ENCODE data around the gene DPH1.

Gene DPH1

DNA sequence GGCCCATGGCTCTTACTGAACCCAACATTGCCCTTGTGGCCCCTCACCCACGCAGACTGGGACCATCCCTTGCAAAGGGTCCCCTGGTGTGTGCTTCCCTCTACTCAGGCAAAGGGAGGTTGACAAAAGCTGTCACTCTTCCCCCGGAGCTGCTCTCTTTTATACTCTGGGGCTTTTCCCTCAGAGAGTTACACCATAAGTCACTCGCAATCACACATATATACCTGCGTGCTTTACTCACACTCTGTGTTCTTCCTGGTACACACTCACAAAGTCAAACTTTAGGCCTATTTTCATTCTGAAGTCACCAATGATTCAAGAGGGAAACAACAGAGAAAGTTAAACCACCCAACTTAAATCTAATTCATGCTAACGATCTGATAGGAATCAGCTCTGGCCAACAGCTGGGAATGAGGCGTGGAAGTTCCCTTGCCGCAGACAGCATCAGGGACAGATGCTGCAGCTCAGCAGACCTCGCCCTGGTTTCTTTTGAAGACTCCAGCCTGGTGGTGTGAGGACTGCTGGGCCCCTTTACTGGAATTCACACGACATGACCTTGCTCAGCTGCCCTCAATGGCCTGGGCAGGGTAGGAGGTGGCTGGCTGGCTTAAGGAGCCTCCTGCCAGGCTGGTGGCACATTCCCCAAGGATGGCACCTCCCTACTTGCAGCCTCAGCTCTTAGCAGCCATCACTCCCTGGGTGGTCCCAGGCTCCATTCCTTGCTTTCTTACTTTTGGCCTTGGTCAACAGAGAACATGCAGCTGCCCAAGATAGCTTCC lies 52.2 kb downstream of the DPH1 start:
- DNase-seq (ENCODE audit: low spot score), result no peak

DNA sequence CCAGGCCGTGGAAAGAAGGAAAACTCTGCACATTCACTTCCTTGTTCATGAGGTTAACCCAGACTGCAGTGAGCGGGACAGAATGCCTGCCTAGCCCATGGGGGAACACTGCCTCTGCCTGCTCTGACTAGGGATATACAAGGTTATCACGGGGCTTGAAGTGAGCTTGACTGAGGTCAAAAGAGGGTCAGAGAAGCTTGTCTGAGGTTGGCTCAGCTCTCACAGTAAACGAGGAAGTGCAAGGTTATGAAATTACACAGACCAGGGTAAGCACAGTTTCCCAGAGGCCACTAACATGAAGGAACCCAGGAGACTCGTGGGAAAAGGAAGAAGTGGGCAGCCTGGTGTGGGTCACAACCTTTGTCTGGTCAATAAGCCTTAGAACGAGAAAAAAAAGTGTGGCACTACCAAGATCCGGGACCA lies 53.7 kb downstream of the DPH1 start:
- DNase-seq (ENCODE audit: low spot score), result no peak

DNA sequence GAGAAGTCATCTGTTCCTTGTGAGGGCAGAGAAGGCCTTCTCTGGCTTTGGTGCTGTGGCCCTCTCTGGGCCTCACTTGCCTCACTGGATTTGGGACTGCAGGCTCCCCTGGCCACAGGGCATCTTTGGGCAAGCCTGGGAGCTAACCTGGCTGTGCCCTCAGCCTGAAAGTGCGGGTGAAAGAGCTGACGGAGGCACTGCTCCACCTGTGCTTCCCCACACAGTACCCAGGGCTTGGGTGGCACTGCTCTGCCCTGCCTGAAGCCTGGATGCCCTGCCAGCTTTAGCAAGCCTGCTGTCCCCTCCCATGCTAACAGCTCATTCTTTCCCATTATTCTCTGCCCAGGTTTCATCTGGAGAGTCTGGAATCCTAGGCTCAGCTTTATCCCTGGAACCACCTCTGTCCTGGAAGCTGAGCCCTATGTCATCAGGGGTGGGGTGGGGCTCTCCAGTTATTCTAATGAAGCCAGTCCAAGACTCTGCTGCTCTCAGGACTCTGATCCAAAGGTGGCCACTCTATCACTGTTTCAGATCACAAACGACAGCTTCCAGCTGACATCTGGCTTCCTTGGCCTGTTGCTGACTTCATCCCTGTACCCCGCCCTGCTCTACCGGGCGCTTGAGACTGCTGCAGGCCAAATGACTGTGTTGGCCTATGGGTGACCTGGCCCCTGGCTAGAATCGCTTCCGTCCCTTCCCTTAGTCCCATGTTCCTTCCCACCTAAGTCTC lies 54.2 kb downstream of the DPH1 start:
- DNase-seq (ENCODE audit: low spot score), result no peak

DNA sequence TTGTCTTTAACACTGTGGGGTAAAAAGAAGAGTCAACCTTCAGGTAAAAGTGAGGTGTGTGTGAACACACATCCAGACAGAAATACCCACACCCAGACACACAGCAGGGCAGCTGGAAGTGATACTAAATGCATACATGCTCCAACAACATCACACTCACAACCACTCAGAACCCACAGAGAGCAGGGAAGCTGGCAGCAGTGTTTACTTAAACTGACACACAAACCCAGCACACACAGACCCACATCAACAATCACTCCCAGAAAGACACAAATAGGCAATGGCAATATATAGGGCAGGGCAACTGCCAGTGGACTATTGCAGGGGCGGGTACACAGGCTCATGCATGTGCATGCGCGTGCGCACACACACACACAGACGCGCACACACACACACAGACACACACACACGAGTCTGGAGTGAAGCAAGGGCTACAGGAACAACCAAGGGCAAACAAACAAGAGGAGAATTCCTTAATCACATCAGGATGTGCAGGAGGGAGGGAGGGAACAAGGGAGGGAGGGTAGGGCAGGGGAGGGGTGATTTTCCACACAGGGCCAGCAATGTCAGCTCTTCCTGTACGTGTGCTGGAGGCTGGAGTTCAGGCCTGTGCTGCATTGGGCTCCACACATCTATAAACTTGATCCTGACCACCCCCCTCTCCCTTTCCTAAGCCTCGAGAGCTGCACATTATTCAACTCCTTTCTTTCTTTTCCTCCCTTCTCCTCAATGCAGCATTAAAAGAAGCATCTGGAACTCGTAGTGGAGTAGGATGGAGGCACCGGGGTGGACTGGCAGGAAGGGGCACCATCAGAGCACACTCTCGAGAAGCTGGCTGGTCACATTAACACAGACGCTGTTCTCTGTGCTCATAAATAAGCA lies 55.1 kb downstream of the DPH1 start:
- no peak for DNase-seq (ENCODE audit: low spot score)

DNA sequence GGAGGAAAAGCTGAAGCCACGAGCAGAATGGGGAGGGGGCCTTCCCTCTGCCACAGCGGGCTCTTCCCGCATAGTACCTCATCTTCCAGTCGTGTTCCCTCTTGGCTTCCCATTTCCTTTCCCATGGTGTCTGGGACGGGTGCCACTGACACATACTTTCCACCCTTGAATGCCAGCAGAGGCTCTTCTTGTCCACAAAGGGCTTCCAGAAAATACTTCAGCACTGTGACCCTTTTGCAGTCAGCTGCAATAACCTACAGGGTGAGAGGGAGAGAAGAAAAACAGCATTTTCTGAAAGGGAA lies 55.6 kb downstream of the DPH1 start:
- DNase-seq (ENCODE audit: low spot score), result no peak

DNA sequence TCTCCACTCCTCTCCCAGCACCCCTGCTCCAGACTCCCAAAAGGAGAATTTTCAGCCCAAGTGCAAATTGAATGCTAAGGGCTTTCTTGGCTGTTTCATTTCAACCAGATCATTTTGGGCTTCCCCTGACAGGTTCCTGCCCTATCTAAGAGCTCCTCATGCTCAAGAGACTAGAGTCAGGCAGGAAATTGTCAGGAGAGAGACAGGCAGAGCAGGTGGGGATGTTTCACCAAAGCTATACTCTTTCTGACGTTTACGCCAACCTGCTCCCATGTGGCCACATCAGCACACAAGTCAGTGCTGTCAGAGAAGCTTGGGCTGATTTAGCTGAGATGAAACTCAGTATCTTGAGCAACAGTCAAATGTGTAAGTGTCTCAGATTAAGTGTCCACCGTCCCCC lies 56.4 kb downstream of the DPH1 start:
- DNase-seq (ENCODE audit: low spot score), result no peak

DNA sequence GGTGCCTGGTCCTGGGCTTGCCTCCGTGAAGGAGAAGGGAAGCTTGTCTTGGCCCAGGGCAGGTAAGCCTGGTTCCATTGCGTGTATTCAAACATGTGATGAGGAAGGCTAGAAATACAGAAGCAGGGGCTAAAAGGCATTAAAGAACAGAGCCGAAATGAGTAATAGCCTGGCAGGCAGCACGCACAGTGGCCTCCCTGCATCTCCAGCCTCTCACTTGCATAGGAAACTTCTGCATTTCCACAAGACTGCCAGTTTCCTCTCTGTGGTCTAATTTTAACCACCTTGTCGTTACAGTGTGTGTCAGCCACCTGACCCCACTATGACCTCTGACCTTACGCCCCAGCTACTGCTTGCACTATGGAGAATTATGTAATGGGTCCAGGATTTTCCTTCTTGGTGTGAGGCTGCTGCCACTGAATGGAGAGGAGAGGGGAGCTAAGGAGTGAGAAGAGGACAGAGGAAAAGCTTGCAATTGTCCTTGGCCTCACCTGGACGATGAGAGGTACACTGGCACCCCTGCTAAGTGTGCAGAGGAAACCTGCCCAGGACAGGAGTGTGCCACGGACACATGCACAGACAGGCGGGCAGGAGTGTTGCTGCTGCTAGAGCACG lies 57.8 kb downstream of the DPH1 start:
- no peak for DNase-seq (ENCODE audit: low spot score)

DNA sequence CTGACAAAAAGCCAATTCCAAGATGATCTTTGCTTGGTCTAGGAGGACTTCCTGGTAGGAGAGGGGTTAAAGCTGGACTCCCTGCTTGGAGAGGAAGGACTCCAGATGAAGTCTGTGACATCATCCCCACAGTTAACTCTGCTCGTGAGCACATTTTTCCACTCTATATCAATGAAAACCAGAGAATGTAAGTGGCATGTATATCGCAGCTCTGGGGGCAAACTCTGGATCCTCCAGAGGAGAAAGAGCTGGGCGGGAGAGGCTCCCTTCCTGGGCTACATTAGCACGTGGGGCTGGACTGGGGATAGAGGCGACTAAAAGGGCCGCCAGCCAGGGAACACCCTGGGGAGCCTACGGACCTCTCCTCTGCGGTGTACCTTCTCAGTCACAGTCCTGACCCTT lies 59.1 kb downstream of the DPH1 start:
- DNase-seq (ENCODE audit: low spot score), result peak; percentile 71

DNA sequence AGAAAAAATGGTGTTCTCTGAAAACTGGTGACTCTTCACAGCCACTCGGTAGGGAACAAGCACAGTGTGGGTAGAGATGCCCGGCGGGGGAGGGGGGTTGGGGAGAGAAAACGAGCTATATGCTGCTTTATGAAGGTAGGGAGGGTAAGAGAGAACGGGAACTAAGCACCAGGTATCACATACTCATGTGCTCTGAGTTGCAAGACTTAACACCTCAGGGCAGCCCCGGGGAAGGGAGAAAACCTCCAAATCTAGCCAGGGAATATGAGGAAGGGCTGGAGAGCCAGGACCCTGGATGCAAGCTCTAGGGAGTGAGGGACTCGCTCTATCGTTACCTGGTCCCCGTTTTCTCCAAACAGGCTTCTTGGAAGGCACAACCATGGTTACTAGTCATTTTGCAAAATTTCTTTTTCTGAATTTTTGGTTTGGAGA lies 60.3 kb downstream of the DPH1 start:
- no peak for DNase-seq (ENCODE audit: low spot score)

DNA sequence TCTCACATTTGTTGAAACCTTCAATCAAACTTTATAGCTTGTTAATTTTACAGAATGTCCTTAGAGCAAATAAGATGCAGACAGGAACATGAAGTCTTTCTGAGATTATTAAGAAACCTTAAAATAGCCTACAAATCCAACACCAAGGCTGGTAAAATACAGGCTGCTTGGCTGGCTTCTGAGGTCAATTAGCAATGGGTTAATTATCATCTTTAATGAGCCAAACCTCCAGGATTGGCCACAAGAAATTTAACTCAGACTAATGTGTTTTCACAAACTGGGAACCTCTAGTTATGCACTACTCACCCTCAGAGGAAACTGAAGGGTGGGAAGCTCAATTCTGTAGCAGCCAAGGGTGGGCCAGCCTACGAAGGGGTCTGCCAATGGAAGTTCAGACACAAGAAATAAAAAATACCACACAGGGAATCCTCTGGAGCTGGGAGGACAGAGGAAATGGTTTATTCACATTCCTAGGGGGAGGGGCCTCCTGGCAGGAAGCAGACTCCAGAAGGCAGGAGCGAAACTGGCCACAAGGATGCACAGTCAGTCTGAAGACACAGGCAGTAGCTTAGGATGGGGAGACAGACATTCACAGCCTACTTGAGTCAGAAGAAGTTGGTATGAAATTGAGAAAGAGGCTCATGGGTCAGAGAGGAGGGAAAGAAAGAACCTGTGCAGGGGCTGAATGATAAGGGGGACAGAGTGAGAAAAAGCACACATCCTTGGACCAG lies 61.0 kb downstream of the DPH1 start:
- DNase-seq (ENCODE audit: low spot score), result peak; percentile 94

DNA sequence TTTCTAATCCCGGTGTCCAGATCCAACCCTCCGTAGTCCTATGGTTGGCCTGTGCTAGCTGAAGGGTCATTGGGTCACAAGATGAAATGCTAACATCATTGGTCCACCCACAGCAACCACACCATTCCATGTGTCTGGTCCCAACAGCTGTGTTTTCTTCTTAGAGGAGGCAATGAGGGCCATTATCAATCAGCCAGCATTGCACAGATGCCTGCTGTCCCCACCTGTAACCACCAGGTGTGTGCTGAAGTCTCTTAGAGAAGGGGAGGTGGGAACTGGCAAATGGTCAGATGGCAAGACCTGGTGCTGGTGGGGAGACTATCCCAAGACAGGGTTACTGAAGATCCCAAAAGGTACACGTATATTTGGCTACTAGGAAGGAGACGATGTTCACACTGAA lies 62.3 kb downstream of the DPH1 start:
- no peak for DNase-seq (ENCODE audit: low spot score)

DNA sequence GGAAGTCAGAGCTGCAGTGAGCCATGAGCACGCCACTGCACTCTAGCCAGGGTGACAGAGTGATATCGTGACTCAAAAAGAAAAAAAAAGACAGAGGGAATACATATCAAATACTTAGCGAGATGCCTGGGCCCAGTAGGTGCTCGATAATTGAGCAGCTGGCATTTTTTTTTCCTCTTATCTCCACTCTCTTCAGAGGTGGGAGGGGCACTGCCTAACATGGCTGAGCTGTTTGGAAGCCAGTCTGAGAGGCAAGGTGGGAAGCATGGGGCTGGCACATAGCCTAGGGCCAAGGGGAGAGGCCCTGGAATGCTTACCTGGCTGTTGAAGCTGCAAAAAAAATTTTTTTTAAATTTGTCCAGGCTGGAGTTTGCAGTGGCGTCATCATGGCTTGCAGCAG lies 63.4 kb downstream of the DPH1 start:
- DNase-seq (ENCODE audit: low spot score), result no peak
